Transverse colon (tissue), 4 donors: Measurements from ENCODE around the gene ANGPTL8. TPM values are rescaled to one million over a fixed set of nuclear protein-coding genes. Genes with fewer than 3 reads are reported as not detected.

Source experiments
- DNase-seq: peaks from one replicate; pipeline ENCODE4 v3.0.0-alpha.2; 2019
- H3K27ac ChIP-seq, 4 donors: fragments of 200-600 bp; sonication (generic); 2 replicates each; pipeline ENCODE4 v1.5.1; 2016 to 2018; ENCODE audit warnings: inconsistent platforms in 4 of 4
- H3K27me3 ChIP-seq: fragments of 200-600 bp; sonication (generic); 2 replicates; pipeline ENCODE4 v1.5.1; 2017; ENCODE audit warnings: inconsistent platforms
- H3K36me3 ChIP-seq, 4 donors: fragments of 200-600 bp; sonication (generic); 2 replicates each; pipeline ENCODE4 v1.5.1; 2017 to 2019; ENCODE audit warnings: inconsistent platforms in 4 of 4
- H3K4me1 ChIP-seq, 4 donors: fragments of 200-600 bp; sonication (generic); 2 replicates each; pipeline ENCODE4 v1.5.1; 2017 to 2020; ENCODE audit warnings: inconsistent platforms in 4 of 4
- H3K4me3 ChIP-seq, 4 donors: fragments of 200-600 bp; sonication (generic); 1 replicate in 1 of 4; 2 replicates in 3 of 4; pipeline versions ENCODE4 v1.5.1 to v1.6.1; 2017 to 2019; ENCODE audit warnings: inconsistent platforms in 4 of 4
- H3K9me3 ChIP-seq, 2 donors: fragments of 200-600 bp; sonication (generic); 2 replicates each; pipeline ENCODE4 v1.5.1; 2017 to 2019; ENCODE audit warnings: inconsistent platforms in 2 of 2
- CTCF ChIP-seq, 5 experiments: fragments of 200-600 bp in 3 of 5; fragments of 450-650 bp in 2 of 5; sonication (generic) in 3 of 5; IDR thresholded peaks; 1 replicate in 2 of 5; 2 replicates in 3 of 5; pipeline ENCODE4 v1.5.1; 2016 to 2017; ENCODE audit warnings: antibody characterized with exemption in 5 of 5, inconsistent platforms in 3 of 5, mild to moderate bottlenecking in 2 of 5, moderate library complexity in 1 of 5
- EP300 ChIP-seq: sonication (generic); formaldehyde crosslinking; IDR thresholded peaks from one replicate; pipeline ENCODE4 v1.6.1; 2017; ENCODE audit warnings: antibody characterized with exemption, low read depth
- POLR2A ChIP-seq: fragments of 450-650 bp; IDR thresholded peaks from one replicate; pipeline ENCODE4 v1.6.1; 2016; ENCODE audit warnings: antibody characterized with exemption, mild to moderate bottlenecking, moderate library complexity
- POLR2AphosphoS5 ChIP-seq, 3 donors: sonication (generic); formaldehyde crosslinking; IDR thresholded peaks; one replicate each; pipeline ENCODE4 v1.6.1; 2016; ENCODE audit warnings: antibody characterized with exemption in 3 of 3
- WGBS, 2 donors: methylation state at CpG; one replicate each; pipeline ENCODE4 v1.1.5; 2018; ENCODE audit warnings: low coverage in 1 of 2; 5-methylcytosine and 5-hydroxymethylcytosine counted together
- in situ Hi-C, 4 donors: fragments of 200-750 bp; cut with MboI; loops; one replicate each; pipeline versions ENCODE4 v1.15.0 to v1.15.1; 2017; ENCODE audit warnings: low sequenced_read_pairs in 3 of 4, low pct_ligation_motif_present in 1 of 4, low pct_unique_long_range_greater_than_20kb in 1 of 4
- intact Hi-C: fragments of 100-400 bp; cut with DNase I; formaldehyde crosslinking; loops from one replicate; pipeline ENCODE4 v1.15.1; 2023; ENCODE audit warnings: low total_unique reads
- total RNA-seq, 4 donors: library from RNA; depleted of rRNA; stranded (reverse); fragments of >200 nt; gene quantifications; one replicate each; pipeline ENCODE4 v1.1.0, GENCODE V29; 2016

The ANGPTL8 gene
- total RNA-seq, 4 donors from 2014 or later: not detected

GRCh38 chr19:11196406-11197287 is 42.8 kb upstream of the ANGPTL8 start:
- no peaks in the 10 kb centered on the region for H3K27me3 ChIP-seq
- intact Hi-C loops: no loop called here
- TF ChIP-seq POLR2AphosphoS5 (IDR thresholded peaks at IDR 0.05) (no peak), CTCF (IDR thresholded peaks at IDR 0.05) (no peak), POLR2A (no peak), EP300 (no peak)
- peaks cover 0 to 6% (median 0%) of the 10 kb centered on the region in 4 donors for H3K36me3 ChIP-seq
- peaks cover 0 to 48% (median 28%) of the 10 kb centered on the region in 4 donors for H3K4me1 ChIP-seq
- 6 to 12% methylated on average over 20 to 38 of the region's 47 CpGs for WGBS, 2 donors
- peak overlapping the region; percentile 90 to 96 (median 94) for H3K27ac ChIP-seq
- peak overlapping the region; percentile 53 to 82 (median 60) for H3K4me3 ChIP-seq
- peak; percentile 36 for DNase-seq
- in situ Hi-C loops: no loop called here
- no peaks in the 10 kb centered on the region for H3K9me3 ChIP-seq

- DNase-seq: peak; percentile 90
- peak within 1 kb of the TSS; percentile 53 to 82 (median 60) for H3K4me3 ChIP-seq
- TF ChIP-seq POLR2AphosphoS5 (IDR thresholded peaks at IDR 0.05) (peak; percentile 76 to 90 (median 87)), CTCF (IDR thresholded peaks at IDR 0.05) (peak in 3 of 5 experiments; percentile 11 to 14 (median 11)), POLR2A (peak; percentile 45), EP300 (no peak)
- in situ Hi-C loops: no loop called here
- H3K4me1 ChIP-seq: peaks cover 0 to 47% (median 28%) of the 10 kb centered on the region in 4 donors
- H3K9me3 ChIP-seq: no peaks in the 10 kb centered on the region
- WGBS, 2 donors: 1 to 17% methylated on average over 1 to 44 of the region's 78 CpGs
- intact Hi-C loops: no loop called here
- H3K36me3 ChIP-seq: peaks cover 0 to 6% (median 0%) of the 10 kb centered on the region in 4 donors
- H3K27me3 ChIP-seq: no peaks in the 10 kb centered on the region
- peak within 1 kb of the TSS; percentile 90 to 96 (median 94) for H3K27ac ChIP-seq
Observed at GRCh38 chr19:11197291-11198174, 41.9 kb upstream of the ANGPTL8 start, which contains the start of gene KANK2. Gene KANK2, minus strand, starts transcription at chr19:11197545. Its CDS starts 3,034 bp downstream, at chr19:11194511.

- in situ Hi-C loops (no loop called here), intact Hi-C loops (no loop called here)
- peak overlapping the region; percentile 90 to 96 (median 94) for H3K27ac ChIP-seq
- TF ChIP-seq POLR2A (no peak), POLR2AphosphoS5 (IDR thresholded peaks at IDR 0.05) (no peak), CTCF (IDR thresholded peaks at IDR 0.05) (no peak), EP300 (no peak)
- no peak for DNase-seq
- peaks cover 0 to 45% (median 25%) of the 10 kb centered on the region in 4 donors for H3K4me1 ChIP-seq
- H3K27me3 ChIP-seq: no peaks in the 10 kb centered on the region
- no peaks in the 10 kb centered on the region for H3K9me3 ChIP-seq
- WGBS, 2 donors: 0 to 74% methylated on average over 1 to 7 of the region's 7 CpGs
- H3K4me3 ChIP-seq: peak overlapping the region in 3 of 4 donors; percentile 53 to 82 (median 61)
- peaks cover 0 to under 1% (median 0%) of the 10 kb centered on the region in 4 donors for H3K36me3 ChIP-seq
Observed at GRCh38 chr19:11198175-11198534, 41.3 kb upstream of the ANGPTL8 start.
